ENCODE results near the gene CEP41. TPM values are rescaled to one million over a fixed set of nuclear protein-coding genes. Genes with fewer than 3 reads are reported as not detected.

Gene CEP41
- total and polyA plus RNA-seq, 2 experiments from 2014 or later, result 17.4 to 25.0 TPM

DNA sequence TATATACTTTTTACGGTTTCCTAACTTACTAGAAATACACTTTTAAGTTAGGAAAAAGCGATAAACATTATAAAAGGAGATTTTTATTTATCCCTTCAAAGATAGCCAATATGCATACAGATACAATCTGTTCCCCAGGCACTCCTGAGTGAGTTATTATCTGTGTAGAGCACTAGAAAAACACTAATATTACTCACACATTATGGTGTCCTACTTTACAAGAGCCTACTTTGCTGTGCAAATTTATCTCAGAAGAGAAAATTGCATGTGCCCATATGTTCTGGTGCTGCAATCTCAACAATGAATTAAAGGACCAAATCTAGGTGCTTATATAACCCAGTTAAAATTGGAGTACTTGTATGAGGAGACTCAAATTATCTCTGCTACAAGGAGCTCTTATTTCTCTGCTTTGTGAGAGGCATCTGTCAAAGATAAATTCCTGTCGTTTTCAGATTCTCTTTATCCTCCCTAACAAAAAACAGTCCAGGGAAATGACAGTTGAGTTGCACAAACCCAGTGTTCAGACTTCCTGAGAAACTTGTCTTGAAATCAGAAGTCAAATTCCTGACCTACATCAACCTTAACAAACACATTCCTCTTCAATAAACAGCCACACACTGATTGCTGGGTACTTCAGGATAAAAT is 31.6 kb downstream of the CEP41 start:
- Histone ChIP-seq H3K36me3 (ENCODE audit: insufficient read depth) (no peaks in the 10 kb centered on the region), H3K79me2 (replicated peaks; ENCODE audit: insufficient read depth) (no peaks in the 10 kb centered on the region), H3K4me2 (no peak overlapping the region), H3K9me2 (ENCODE audit: insufficient read depth) (no peaks in the 10 kb centered on the region), H3K4me1 (ENCODE audit: insufficient read depth) (no peaks in the 10 kb centered on the region), H3K4me3 (no peak overlapping the region), H3K27me3 (ENCODE audit: insufficient read depth) (no peaks in the 10 kb centered on the region), H3K27ac (ENCODE audit: low read depth) (no peak overlapping the region), H3F3A (replicated peaks; ENCODE audit: low read depth) (no peaks in the 10 kb centered on the region), H2AFZ (no peak overlapping the region), H4K20me1 (replicated peaks; ENCODE audit: insufficient read depth) (no peaks in the 10 kb centered on the region)
- TF ChIP-seq EZH2 (IDR thresholded peaks at IDR 0.05; ENCODE audit: low read depth, unreplicated experiment), result no peak
- DNase-seq (ENCODE audit: low spot score), result no peak
- Mint-ChIP-seq H3K36me3 (ENCODE audit: low read depth) (no peaks in the 10 kb centered on the region), H3K4me3 (no peak overlapping the region), H3K9me3 (no peaks in the 10 kb centered on the region), H3K4me1 (no peaks in the 10 kb centered on the region), H3K27ac (no peak overlapping the region), H3K27me3 (ENCODE audit: insufficient read depth, low read depth, poor library complexity) (no peaks in the 10 kb centered on the region)
- no peak for ATAC-seq

DNA sequence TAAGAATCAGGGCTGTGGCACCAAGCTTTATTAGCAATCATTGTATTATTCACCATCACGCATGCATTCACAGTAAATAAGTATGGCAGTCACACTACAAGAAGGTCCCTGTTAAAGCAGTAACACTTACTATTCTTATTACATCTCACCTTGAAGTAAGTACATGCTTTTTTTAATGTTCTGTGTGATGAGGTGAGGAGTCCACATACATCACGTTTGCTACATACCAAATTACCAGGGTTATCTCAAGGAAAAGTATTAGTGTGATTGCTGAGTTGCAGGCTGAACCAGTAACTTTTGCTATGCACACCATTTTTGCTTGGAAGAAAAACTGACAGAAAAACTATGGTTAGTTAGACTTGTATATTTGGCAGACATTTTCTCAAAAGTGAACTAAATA is 35.8 kb downstream of the CEP41 start:
- no peaks in the 10 kb centered on the region; the same call in 2 of the 3 replicates for H3K9me3 Mint-ChIP-seq
- DNase-seq (ENCODE audit: low spot score), result no peak
- no peaks in the 10 kb centered on the region for H3K27me3 Mint-ChIP-seq (ENCODE audit: insufficient read depth, low read depth, poor library complexity)
- H4K20me1 ChIP-seq (replicated peaks; ENCODE audit: insufficient read depth), result no peaks in the 10 kb centered on the region
- H3K9me2 ChIP-seq (ENCODE audit: insufficient read depth), result no peaks in the 10 kb centered on the region
- no peak overlapping the region for H3K27ac ChIP-seq (ENCODE audit: low read depth)
- no peak overlapping the region for H3K27ac Mint-ChIP-seq
- no peak for TF ChIP-seq EZH2 (IDR thresholded peaks at IDR 0.05; ENCODE audit: low read depth, unreplicated experiment)
- TF ChIP-seq, protein P1, sequence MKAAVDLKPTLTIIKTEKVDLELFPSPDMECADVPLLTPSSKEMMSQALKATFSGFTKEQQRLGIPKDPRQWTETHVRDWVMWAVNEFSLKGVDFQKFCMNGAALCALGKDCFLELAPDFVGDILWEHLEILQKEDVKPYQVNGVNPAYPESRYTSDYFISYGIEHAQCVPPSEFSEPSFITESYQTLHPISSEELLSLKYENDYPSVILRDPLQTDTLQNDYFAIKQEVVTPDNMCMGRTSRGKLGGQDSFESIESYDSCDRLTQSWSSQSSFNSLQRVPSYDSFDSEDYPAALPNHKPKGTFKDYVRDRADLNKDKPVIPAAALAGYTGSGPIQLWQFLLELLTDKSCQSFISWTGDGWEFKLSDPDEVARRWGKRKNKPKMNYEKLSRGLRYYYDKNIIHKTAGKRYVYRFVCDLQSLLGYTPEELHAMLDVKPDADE (IDR thresholded peaks at IDR 0.05), result no peak
- no peak for TF ChIP-seq STAT1 (IDR thresholded peaks at IDR 0.05; ENCODE audit: unreplicated experiment)
- TF ChIP-seq, protein P2, sequence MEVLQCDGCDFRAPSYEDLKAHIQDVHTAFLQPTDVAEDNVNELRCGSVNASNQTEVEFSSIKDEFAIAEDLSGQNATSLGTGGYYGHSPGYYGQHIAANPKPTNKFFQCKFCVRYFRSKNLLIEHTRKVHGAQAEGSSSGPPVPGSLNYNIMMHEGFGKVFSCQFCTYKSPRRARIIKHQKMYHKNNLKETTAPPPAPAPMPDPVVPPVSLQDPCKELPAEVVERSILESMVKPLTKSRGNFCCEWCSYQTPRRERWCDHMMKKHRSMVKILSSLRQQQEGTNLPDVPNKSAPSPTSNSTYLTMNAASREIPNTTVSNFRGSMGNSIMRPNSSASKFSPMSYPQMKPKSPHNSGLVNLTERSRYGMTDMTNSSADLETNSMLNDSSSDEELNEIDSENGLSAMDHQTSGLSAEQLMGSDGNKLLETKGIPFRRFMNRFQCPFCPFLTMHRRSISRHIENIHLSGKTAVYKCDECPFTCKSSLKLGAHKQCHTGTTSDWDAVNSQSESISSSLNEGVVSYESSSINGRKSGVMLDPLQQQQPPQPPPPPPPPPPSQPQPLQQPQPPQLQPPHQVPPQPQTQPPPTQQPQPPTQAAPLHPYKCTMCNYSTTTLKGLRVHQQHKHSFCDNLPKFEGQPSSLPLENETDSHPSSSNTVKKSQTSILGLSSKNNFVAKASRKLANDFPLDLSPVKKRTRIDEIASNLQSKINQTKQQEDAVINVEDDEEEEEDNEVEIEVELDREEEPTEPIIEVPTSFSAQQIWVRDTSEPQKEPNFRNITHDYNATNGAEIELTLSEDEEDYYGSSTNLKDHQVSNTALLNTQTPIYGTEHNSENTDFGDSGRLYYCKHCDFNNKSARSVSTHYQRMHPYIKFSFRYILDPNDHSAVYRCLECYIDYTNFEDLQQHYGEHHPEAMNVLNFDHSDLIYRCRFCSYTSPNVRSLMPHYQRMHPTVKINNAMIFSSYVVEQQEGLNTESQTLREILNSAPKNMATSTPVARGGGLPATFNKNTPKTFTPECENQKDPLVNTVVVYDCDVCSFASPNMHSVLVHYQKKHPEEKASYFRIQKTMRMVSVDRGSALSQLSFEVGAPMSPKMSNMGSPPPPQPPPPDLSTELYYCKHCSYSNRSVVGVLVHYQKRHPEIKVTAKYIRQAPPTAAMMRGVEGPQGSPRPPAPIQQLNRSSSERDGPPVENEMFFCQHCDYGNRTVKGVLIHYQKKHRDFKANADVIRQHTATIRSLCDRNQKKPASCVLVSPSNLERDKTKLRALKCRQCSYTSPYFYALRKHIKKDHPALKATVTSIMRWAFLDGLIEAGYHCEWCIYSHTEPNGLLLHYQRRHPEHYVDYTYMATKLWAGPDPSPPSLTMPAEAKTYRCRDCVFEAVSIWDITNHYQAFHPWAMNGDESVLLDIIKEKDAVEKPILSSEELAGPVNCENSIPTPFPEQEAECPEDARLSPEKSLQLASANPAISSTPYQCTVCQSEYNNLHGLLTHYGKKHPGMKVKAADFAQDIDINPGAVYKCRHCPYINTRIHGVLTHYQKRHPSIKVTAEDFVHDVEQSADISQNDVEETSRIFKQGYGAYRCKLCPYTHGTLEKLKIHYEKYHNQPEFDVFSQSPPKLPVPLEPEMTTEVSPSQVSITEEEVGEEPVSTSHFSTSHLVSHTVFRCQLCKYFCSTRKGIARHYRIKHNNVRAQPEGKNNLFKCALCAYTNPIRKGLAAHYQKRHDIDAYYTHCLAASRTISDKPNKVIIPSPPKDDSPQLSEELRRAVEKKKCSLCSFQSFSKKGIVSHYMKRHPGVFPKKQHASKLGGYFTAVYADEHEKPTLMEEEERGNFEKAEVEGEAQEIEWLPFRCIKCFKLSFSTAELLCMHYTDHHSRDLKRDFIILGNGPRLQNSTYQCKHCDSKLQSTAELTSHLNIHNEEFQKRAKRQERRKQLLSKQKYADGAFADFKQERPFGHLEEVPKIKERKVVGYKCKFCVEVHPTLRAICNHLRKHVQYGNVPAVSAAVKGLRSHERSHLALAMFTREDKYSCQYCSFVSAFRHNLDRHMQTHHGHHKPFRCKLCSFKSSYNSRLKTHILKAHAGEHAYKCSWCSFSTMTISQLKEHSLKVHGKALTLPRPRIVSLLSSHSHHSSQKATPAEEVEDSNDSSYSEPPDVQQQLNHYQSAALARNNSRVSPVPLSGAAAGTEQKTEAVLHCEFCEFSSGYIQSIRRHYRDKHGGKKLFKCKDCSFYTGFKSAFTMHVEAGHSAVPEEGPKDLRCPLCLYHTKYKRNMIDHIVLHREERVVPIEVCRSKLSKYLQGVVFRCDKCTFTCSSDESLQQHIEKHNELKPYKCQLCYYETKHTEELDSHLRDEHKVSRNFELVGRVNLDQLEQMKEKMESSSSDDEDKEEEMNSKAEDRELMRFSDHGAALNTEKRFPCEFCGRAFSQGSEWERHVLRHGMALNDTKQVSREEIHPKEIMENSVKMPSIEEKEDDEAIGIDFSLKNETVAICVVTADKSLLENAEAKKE (CRISPR knock-in tag; IDR thresholded peaks at IDR 0.05), result no peak
- TF ChIP-seq EZH2phosphoT487 (IDR thresholded peaks at IDR 0.05; ENCODE audit: unreplicated experiment), result no peak
- no peak for TF ChIP-seq ZNF114 (CRISPR knock-in tag; IDR thresholded peaks at IDR 0.05)
- TF ChIP-seq POLR2AphosphoS5 (IDR thresholded peaks at IDR 0.05; ENCODE audit: low read depth), result no peak
- TF ChIP-seq, protein P3, sequence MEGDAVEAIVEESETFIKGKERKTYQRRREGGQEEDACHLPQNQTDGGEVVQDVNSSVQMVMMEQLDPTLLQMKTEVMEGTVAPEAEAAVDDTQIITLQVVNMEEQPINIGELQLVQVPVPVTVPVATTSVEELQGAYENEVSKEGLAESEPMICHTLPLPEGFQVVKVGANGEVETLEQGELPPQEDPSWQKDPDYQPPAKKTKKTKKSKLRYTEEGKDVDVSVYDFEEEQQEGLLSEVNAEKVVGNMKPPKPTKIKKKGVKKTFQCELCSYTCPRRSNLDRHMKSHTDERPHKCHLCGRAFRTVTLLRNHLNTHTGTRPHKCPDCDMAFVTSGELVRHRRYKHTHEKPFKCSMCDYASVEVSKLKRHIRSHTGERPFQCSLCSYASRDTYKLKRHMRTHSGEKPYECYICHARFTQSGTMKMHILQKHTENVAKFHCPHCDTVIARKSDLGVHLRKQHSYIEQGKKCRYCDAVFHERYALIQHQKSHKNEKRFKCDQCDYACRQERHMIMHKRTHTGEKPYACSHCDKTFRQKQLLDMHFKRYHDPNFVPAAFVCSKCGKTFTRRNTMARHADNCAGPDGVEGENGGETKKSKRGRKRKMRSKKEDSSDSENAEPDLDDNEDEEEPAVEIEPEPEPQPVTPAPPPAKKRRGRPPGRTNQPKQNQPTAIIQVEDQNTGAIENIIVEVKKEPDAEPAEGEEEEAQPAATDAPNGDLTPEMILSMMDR (conservative IDR thresholded peaks at IDR 0.05; ENCODE audit: low read depth in 2 of 2), result no peak
- no peak overlapping the region for H3K4me2 ChIP-seq
- no peaks in the 10 kb centered on the region for H3K4me1 Mint-ChIP-seq
- H3K27me3 ChIP-seq (ENCODE audit: insufficient read depth), result no peaks in the 10 kb centered on the region
- H2AFZ ChIP-seq, result no peak overlapping the region
- no peaks in the 10 kb centered on the region for H3K36me3 ChIP-seq (ENCODE audit: insufficient read depth)
- no peak for ATAC-seq
- no peaks in the 10 kb centered on the region for H3K4me1 ChIP-seq (ENCODE audit: insufficient read depth)
- no peaks in the 10 kb centered on the region for H3K79me2 ChIP-seq (replicated peaks; ENCODE audit: insufficient read depth)
- peaks cover 3% of the 10 kb centered on the region; the same call in 2 of the 3 replicates for H3K36me3 Mint-ChIP-seq (ENCODE audit: low read depth)
- no peaks in the 10 kb centered on the region for H3F3A ChIP-seq (replicated peaks; ENCODE audit: low read depth)
- no peak overlapping the region for H3K4me3 ChIP-seq
- no peak overlapping the region for H3K4me3 Mint-ChIP-seq

All from GM23338 (cell line).